ENCODE measurements around the gene VTCN1. TPM values are rescaled to one million over a fixed set of nuclear protein-coding genes. Genes with fewer than 3 reads are reported as not detected.
"Not testable (repeated sequence)": the region's sequence is repeated elsewhere in the genome, so short reads cannot be mapped to it uniquely, and the experiment has no call there.

VTCN1 gene
- total RNA-seq, 2 donors from 2014 or later, result not detected

GRCh38 chr1:117113199-117113598, 97.5 kb downstream of the VTCN1 start:
- ATAC-seq (no peak), DNase-seq (no peak)
- intact Hi-C loops (cut with DNase I, micrococcal nuclease), result no loop called here

- DNase-seq, result no peak
- intact Hi-C loops (cut with DNase I, micrococcal nuclease), result no loop called here
- no peak for ATAC-seq
Observed at GRCh38 chr1:117112047-117112717, 98.5 kb downstream of the VTCN1 start.

GRCh38 chr1:117110774-117111173, 100.0 kb downstream of the VTCN1 start:
- ATAC-seq, result no peak
- intact Hi-C loops (cut with DNase I, micrococcal nuclease), result no loop called here
- DNase-seq, result no peak

- DNase-seq (no peak), ATAC-seq (no peak)
- intact Hi-C loops (cut with DNase I, micrococcal nuclease), result no loop called here
Observed at GRCh38 chr1:117107364-117107763, 103.4 kb downstream of the VTCN1 start.

- intact Hi-C loops (cut with DNase I, micrococcal nuclease), result no loop called here
- ATAC-seq (no peak), DNase-seq (no peak)
Observed at GRCh38 chr1:117106478-117106877, 104.2 kb downstream of the VTCN1 start.

- DNase-seq (no peak), ATAC-seq (no peak)
- intact Hi-C loops (cut with DNase I, micrococcal nuclease), result no loop called here
Observed at GRCh38 chr1:117105722-117106121, 105.0 kb downstream of the VTCN1 start.

- intact Hi-C loops (cut with DNase I, micrococcal nuclease), result no loop called here
- DNase-seq, result no peak
- ATAC-seq, result no peak
Observed at GRCh38 chr1:117104986-117105385, 105.7 kb downstream of the VTCN1 start.

GRCh38 chr1:117101858-117102257, 108.9 kb downstream of the VTCN1 start:
- ATAC-seq; DNase-seq; intact Hi-C loops (cut with DNase I, micrococcal nuclease): not testable (repeated sequence)

GRCh38 chr1:117101334-117101733, 109.4 kb downstream of the VTCN1 start:
- ATAC-seq (no peak), DNase-seq (no peak)
- intact Hi-C loops (cut with DNase I, micrococcal nuclease), result no loop called here

GRCh38 chr1:117098287-117098890, 112.3 kb downstream of the VTCN1 start:
- no peak for DNase-seq
- ATAC-seq, result no peak
- intact Hi-C loops (cut with DNase I, micrococcal nuclease), result no loop called here

- ATAC-seq (no peak), DNase-seq (no peak)
- intact Hi-C loops (cut with DNase I, micrococcal nuclease), result no loop called here
Observed at GRCh38 chr1:117097443-117097842, 113.3 kb downstream of the VTCN1 start.

GRCh38 chr1:117096951-117097408, 113.7 kb downstream of the VTCN1 start:
- intact Hi-C loops (cut with DNase I, micrococcal nuclease), result no loop called here
- ATAC-seq (no peak), DNase-seq (no peak)

- ATAC-seq, result no peak
- intact Hi-C loops (cut with DNase I, micrococcal nuclease), result no loop called here
- DNase-seq, result no peak
Observed at GRCh38 chr1:117094841-117095604, 115.7 kb downstream of the VTCN1 start.

GRCh38 chr1:117093870-117094621, 116.7 kb downstream of the VTCN1 start:
- ATAC-seq, result peak; percentile 56
- intact Hi-C loops (cut with DNase I, micrococcal nuclease), result no loop called here
- DNase-seq, result peak in 1 of 2 donors; percentile 11

Small RNA genes lying within 50 kb of the gene (microRNA-seq; reads per million reads assigned to microRNA genes)
- gene MIR942, result 49.6 to 59.8 reads per million in 2 donors

Other genes starting within 250 kb of the VTCN1 start
- gene CD101, start 209.2 kb downstream of the VTCN1 start, total RNA-seq, result 1 to 10 TPM; 2.8 to 3.7 TPM
- 10 to 100 TPM; 25.0 to 28.1 TPM for gene TTF2, start 150.6 kb downstream of the VTCN1 start, total RNA-seq
- 1 to 10 TPM; 1.3 to 1.6 TPM for gene TRIM45, start 89.2 kb downstream of the VTCN1 start, total RNA-seq
- gene MAN1A2, start 156.5 kb upstream of the VTCN1 start, total RNA-seq, result 10 to 100 TPM; 30.3 to 32.5 TPM

Data from left colon (tissue), 2 donors.